ENCODE results near the gene AOPEP. TPM values are rescaled to one million over a fixed set of nuclear protein-coding genes. Genes with fewer than 3 reads are reported as not detected.

AOPEP gene
- total and polyA plus RNA-seq, 2 of the 13 experiments (the other 11 are each of a cell fraction or from before 2014, with no cell fraction given): 22.2 to 41.6 TPM

DNA sequence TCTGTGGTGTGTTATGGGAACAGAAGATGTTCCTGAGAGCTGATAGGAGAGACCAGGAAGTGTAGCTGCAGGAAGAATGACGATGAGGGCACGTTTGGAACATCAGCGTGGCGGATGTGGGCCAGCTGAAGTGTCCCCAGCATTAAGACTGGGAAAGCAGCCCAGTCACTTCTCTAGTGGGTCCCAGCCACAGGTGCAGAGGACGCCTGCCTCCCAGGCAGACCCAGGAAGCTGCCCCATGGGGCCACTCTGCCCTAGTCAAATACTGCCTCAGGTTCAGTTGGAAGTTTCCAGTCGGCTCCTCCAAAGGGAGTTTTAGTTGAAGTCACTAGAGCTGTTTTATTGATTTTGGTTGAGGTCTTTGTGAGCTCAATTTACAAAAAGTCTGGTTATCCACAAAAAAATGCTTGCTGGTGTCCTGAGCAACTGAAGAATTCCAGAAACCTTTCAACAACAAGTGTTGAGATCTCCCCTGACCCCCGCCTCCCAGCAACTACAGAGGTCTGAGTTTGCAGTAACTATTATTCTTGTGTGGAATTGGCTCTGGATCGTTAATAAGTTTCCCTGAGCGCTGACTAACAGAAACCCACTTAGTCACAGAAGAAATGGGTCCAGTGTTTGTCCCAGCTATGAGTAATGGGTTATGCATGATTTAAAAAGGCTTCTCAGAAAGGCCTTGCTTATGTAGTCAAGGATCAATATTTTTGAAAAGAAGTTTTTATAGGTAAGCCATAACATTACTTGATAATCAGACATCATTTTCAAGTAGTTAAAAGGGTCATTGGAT is 296.9 kb downstream of the AOPEP start (continued):
- peak; percentile 62; the same call in 1 of the 2 replicates for TF ChIP-seq ZNF543 (CRISPR knock-in tag; IDR thresholded peaks at IDR 0.05)
- TF ChIP-seq, protein P1, sequence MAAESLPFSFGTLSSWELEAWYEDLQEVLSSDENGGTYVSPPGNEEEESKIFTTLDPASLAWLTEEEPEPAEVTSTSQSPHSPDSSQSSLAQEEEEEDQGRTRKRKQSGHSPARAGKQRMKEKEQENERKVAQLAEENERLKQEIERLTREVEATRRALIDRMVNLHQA (CRISPR knock-in tag; IDR thresholded peaks at IDR 0.05): no peak
- TF ChIP-seq, protein P2, sequence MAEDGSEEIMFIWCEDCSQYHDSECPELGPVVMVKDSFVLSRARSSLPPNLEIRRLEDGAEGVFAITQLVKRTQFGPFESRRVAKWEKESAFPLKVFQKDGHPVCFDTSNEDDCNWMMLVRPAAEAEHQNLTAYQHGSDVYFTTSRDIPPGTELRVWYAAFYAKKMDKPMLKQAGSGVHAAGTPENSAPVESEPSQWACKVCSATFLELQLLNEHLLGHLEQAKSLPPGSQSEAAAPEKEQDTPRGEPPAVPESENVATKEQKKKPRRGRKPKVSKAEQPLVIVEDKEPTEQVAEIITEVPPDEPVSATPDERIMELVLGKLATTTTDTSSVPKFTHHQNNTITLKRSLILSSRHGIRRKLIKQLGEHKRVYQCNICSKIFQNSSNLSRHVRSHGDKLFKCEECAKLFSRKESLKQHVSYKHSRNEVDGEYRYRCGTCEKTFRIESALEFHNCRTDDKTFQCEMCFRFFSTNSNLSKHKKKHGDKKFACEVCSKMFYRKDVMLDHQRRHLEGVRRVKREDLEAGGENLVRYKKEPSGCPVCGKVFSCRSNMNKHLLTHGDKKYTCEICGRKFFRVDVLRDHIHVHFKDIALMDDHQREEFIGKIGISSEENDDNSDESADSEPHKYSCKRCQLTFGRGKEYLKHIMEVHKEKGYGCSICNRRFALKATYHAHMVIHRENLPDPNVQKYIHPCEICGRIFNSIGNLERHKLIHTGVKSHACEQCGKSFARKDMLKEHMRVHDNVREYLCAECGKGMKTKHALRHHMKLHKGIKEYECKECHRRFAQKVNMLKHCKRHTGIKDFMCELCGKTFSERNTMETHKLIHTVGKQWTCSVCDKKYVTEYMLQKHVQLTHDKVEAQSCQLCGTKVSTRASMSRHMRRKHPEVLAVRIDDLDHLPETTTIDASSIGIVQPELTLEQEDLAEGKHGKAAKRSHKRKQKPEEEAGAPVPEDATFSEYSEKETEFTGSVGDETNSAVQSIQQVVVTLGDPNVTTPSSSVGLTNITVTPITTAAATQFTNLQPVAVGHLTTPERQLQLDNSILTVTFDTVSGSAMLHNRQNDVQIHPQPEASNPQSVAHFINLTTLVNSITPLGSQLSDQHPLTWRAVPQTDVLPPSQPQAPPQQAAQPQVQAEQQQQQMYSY (CRISPR knock-in tag; IDR thresholded peaks at IDR 0.05): no peak
- TF ChIP-seq POLR2AphosphoS2 (IDR thresholded peaks at IDR 0.05; ENCODE audit: low read depth, low read length): no peak
- peak; percentile 52 for TF ChIP-seq ERF (CRISPR knock-in tag; IDR thresholded peaks at IDR 0.05)
- TF ChIP-seq MTA1 (CRISPR knock-in tag; IDR thresholded peaks at IDR 0.05; ENCODE audit: borderline replicate concordance): peak; percentile 73; the same call in 1 of the 2 replicates
- TF ChIP-seq AGO2 (optimal IDR thresholded peaks at IDR 0.05; ENCODE audit: low read depth, low read length): no peak
- no peak for TF ChIP-seq HIVEP1 (CRISPR knock-in tag; IDR thresholded peaks at IDR 0.05)
- TF ChIP-seq NFYB (CRISPR knock-in tag; IDR thresholded peaks at IDR 0.05): no peak
- peak; percentile 45; the same call in 1 of the 2 replicates for TF ChIP-seq IRF2 (CRISPR knock-in tag; IDR thresholded peaks at IDR 0.05)
- no peak for TF ChIP-seq CHCHD3 (CRISPR knock-in tag; IDR thresholded peaks at IDR 0.05)
- peak; percentile 57 for TF ChIP-seq REPIN1 (CRISPR knock-in tag; IDR thresholded peaks at IDR 0.05; ENCODE audit: borderline replicate concordance, low read depth)
- TF ChIP-seq SIN3A (IDR thresholded peaks at IDR 0.05; ENCODE audit: borderline replicate concordance, low read depth, low read length): peak; percentile 16; the same call in 1 of the 2 replicates
- TF ChIP-seq, protein P3, sequence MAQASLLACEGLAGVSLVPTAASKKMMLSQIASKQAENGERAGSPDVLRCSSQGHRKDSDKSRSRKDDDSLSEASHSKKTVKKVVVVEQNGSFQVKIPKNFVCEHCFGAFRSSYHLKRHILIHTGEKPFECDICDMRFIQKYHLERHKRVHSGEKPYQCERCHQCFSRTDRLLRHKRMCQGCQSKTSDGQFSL (CRISPR knock-in tag; IDR thresholded peaks at IDR 0.05): no peak
- TF ChIP-seq, protein P4, sequence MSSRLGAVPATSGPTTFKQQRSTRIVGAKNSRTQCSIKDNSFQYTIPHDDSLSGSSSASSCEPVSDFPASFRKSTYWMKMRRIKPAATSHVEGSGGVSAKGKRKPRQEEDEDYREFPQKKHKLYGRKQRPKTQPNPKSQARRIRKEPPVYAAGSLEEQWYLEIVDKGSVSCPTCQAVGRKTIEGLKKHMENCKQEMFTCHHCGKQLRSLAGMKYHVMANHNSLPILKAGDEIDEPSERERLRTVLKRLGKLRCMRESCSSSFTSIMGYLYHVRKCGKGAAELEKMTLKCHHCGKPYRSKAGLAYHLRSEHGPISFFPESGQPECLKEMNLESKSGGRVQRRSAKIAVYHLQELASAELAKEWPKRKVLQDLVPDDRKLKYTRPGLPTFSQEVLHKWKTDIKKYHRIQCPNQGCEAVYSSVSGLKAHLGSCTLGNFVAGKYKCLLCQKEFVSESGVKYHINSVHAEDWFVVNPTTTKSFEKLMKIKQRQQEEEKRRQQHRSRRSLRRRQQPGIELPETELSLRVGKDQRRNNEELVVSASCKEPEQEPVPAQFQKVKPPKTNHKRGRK (CRISPR knock-in tag; IDR thresholded peaks at IDR 0.05): no peak
- no peak for TF ChIP-seq RBAK (CRISPR knock-in tag; IDR thresholded peaks at IDR 0.05)
- TF ChIP-seq ZNF3 (CRISPR knock-in tag; IDR thresholded peaks at IDR 0.05): no peak
- peak; percentile 36; the same call in 1 of the 2 replicates for TF ChIP-seq ZSCAN9 (CRISPR knock-in tag; IDR thresholded peaks at IDR 0.05; ENCODE audit: borderline replicate concordance)
- no peak for TF ChIP-seq ZBTB2 (CRISPR knock-in tag; IDR thresholded peaks at IDR 0.05; ENCODE audit: low read depth)
- TF ChIP-seq, protein P5, sequence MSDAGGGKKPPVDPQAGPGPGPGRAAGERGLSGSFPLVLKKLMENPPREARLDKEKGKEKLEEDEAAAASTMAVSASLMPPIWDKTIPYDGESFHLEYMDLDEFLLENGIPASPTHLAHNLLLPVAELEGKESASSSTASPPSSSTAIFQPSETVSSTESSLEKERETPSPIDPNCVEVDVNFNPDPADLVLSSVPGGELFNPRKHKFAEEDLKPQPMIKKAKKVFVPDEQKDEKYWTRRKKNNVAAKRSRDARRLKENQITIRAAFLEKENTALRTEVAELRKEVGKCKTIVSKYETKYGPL (CRISPR knock-in tag; IDR thresholded peaks at IDR 0.05): no peak
- TF ChIP-seq RCOR2 (CRISPR knock-in tag; IDR thresholded peaks at IDR 0.05): peak; percentile 60
- peak; percentile 95 for TF ChIP-seq ONECUT2 (CRISPR knock-in tag; IDR thresholded peaks at IDR 0.05)
- TF ChIP-seq ZSCAN29 (CRISPR knock-in tag; conservative IDR thresholded peaks at IDR 0.05): peak; percentile 68; the same call in 1 of the 2 replicates
